Activated CD4-positive, alpha-beta T cell treated with anti-CD3 and anti-CD28 coated beads, Interleukin-2, amount 50 U/mL, for 24 hours (primary cell): Measurements from ENCODE around the gene IMP4.
"Not testable (repeated sequence)": the region's sequence is repeated elsewhere in the genome, so short reads cannot be mapped to it uniquely, and the experiment has no call there.

ENCODE experiments used
- DNase-seq, 2 donors: peaks; one replicate each; pipeline ENCODE4 v3.0.0-alpha.2; 2020; ENCODE audit warnings: low read depth in 1 of 2, low spot score in 1 of 2

Gene IMP4, protein sequence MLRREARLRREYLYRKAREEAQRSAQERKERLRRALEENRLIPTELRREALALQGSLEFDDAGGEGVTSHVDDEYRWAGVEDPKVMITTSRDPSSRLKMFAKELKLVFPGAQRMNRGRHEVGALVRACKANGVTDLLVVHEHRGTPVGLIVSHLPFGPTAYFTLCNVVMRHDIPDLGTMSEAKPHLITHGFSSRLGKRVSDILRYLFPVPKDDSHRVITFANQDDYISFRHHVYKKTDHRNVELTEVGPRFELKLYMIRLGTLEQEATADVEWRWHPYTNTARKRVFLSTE

DNA sequence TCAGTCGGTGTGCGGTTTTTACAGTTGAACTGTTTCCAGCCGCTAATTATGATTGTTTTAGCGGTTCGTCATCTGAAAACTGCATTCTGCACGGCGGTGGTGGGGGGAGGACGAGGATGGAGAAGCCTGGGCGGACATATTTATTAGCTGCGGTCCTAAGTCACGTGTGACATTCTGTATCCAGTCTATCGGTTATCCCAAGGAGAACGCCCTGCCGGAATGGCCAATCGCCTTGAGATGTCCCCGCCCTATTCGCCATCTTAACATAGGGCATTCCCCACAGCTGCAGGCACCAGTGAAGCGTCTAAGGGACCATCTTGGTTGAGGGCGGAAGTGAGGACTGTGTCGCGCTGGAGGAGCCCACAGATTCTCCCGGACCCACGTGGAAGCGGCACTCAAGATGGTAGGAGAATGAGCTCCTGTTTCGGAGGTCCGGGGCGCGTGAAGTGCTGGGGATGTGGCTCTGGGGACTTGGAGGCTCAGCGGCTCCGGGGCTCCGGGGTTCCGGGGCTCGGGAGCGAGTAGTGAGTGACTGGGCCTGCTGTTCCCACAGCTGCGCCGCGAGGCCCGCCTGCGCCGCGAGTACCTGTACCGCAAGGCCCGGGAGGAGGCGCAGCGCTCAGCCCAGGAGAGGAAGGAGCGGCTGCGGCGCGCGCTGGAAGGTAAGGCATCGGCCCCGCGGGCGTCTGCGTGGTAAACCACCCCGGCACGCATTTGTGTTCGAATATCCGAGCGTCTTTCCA lies at the start of gene IMP4:
Gene IMP4, plus strand, starts transcription at position 365 of the 743 bp plus-strand sequence. Its CDS starts 36 bp downstream, at position 401.
- DNase-seq, result peak; percentile 80 to 96

GRCh38 chr2:130300258-130300969 lies 42.3 kb upstream of the IMP4 start:
- DNase-seq, result no peak

- DNase-seq, result no peak
These were observed 41.7 kb upstream of the IMP4 start for GRCh38 chr2:130300970-130301348.

DNA sequence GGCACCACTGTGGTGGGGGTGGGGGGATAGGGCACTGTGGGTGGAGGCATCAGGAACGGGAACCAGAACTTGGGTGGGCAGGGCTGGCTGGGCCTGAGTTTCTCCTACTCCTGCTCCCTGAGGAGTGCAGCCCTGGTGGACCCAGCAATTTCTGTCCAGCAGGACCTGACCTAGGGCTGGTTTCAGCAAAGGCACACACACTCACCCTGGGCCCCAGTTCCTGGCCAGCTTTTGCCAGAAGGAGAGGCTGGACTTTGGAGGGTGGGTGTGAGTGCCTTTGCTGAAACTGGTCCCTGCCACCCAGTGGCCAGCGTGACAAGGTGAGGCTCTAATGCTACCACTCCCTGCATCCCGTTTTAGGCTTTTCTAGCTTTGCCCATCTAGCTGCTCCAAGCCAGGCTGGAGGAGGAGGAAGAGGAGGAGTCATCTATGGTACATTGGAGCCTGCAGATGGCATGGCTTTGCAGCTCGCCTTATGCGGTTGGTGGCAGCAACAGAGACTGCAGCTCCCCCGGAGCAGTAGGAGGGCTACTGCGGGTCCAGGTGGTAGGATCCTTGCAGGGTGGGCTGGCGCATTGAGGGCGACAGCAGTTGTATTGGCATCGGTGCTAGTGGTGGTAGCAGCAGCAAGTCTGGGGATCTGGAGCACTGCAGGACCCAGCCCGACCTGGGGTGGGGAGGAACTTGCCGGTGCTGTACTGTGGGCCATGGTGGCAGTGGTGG lies 40.4 kb upstream of the IMP4 start:
- no peak for DNase-seq

GRCh38 chr2:130303169-130303568 lies 39.5 kb upstream of the IMP4 start:
- DNase-seq, result no peak

GRCh38 chr2:130304726-130305125 lies 38.0 kb upstream of the IMP4 start:
- DNase-seq, result no peak

DNA sequence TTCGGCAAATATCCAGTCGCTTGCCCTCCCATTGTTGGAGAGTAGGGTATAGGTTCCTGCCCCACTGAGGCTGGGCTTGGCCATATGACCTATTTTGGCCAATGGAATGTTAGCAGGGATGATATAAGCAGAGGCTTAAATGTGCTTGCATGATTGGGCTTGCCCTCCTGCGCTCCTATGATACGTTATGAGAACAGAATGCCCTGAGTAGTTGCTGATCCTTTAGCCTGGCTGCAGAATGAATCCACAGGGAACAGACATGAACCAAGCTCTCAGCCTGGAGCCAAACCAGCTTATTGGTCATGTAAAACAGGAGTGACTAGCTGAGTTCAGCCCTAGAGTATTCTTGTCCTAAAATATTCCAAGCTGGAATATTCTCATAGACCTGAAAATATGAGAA lies 34.8 kb upstream of the IMP4 start:
- no peak for DNase-seq

DNA sequence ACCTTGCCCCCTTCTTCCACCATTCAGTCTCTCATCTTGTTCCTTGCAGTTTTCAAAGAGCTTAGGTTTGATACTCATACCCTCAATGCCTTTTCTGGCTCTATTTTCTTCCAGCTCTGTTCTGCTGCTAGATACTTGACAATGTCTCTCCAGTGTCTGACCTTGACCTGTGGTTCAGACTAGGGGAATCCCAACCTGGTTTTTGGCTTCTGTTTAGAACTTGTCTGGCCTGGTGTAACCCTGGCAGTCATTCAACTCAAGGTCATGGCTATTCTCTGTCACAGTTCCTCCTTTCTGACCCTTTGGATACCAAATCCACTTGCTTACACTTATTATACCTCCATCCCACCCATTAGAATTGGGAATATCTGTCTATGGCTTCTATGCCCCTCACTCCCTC lies 31.8 kb upstream of the IMP4 start:
- no peak for DNase-seq

DNA sequence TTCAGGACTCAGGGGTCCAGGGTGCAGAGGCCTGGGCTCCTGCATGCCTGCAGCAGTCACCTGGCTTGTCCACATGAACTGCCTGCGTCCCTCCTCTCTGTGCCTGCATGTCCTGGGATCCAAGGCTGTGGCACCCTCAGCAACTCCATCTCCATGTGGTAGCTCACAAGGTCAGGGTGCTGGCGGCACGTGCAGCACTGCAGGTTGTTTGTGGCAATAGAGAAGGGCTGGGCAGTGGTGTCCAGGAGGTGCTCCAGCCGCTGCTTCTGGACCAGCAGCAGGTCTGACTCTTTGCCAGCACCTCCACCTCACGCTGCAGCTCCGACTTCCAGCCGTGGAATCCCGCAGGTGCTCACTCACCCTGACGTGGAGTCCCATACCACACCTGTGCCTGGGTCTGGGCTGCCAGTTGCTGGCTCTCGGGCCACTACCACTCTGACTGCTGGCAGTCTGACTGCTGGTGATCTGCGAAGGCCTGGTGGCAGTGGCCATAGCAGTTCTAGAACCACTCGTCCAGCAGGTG lies 28.8 kb upstream of the IMP4 start:
- no peak for DNase-seq

- DNase-seq, result no peak
These were observed 28.3 kb upstream of the IMP4 start for GRCh38 chr2:130314377-130314776.

GRCh38 chr2:130316596-130316995 lies 26.1 kb upstream of the IMP4 start:
- no peak for DNase-seq

- DNase-seq, result no peak
These were observed 23.8 kb upstream of the IMP4 start for GRCh38 chr2:130318906-130319305.

- DNase-seq, result no peak
These were observed 23.2 kb upstream of the IMP4 start for GRCh38 chr2:130319536-130319935.

GRCh38 chr2:130327703-130328527 lies 14.8 kb upstream of the IMP4 start:
- no peak for DNase-seq

GRCh38 chr2:130328710-130329109 lies 14.0 kb upstream of the IMP4 start:
- DNase-seq, result no peak

GRCh38 chr2:130332271-130333073 lies 10.2 kb upstream of the IMP4 start:
- peak; percentile 47 to 59 for DNase-seq

GRCh38 chr2:130333253-130333652 lies 9.4 kb upstream of the IMP4 start:
- not testable (repeated sequence) for DNase-seq

DNA sequence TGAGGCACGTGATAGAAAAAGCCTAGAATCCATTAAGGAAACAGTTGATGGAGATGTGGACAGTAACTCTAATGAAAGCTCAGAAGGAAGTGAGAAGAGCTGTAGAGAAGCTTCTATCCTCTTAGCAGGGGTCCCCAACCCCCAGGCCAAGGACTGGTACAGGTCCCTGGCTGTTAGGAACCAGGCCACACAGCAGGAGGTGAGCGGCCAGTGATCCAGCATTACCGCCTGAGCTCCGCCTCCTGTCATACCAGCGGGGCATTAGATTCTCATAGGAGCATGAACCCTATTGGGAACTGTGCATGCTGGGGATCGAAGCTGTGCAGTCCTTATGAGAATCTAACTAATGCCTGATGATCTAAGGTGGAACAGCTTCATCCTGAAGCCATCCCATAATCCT lies 8.7 kb upstream of the IMP4 start:
- no peak for DNase-seq

DNA sequence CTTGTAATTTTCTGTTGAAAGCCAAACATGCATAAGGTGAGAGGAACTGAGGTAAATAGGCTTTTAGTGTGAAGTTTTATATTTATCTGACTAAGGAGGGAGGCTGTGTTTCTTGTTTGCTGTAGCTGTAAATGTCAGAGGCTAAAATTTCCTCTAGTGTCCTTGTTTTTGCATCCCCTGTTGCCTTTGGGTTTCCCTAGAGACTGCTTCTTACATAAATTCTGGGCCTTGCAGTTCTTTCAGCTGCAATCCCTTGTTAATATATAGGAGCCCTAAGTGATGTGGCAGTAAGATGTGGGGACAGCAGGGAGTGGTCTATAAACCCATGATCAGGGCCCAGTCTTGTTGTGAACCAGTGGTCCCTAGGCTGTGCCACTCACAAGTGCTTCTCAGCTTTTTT lies 7.5 kb upstream of the IMP4 start:
- no peak for DNase-seq
